K562 (cell line): ENCODE data around the gene MACROD2. TPM values are rescaled to one million over a fixed set of nuclear protein-coding genes. Genes with fewer than 3 reads are reported as not detected.

ENCODE experiments used
- ATAC-seq: fragments of 200-7000 bp; cut with Tn5 transposase; 3 replicates; pipeline ENCODE4 v1.9.1; 2020; ENCODE audit warnings: moderate library complexity
- BruUV-seq: library from RNA; stranded (reverse); fragments of 400-500 nt; replicated peaks from 2 replicates; lab custom pipeline; 2021; lab: Mats Ljungman, UMichigan
- CTCF ChIA-PET: fragments of 300-600 bp; formaldehyde crosslinking; extraction: SDS; loops from one replicate; lab custom pipeline; 2021; ENCODE audit warnings: low intra/inter-chr PET ratio; lab: Yijun Ruan, JAX
- POLR2A ChIA-PET: fragments of 300-600, 350-650 bp; sonication (Branson Sonifier 250); formaldehyde crosslinking; extraction: SDS; loops from one replicate; lab custom pipeline; 2021; ENCODE audit warnings: antibody characterized with exemption, inconsistent platforms; lab: Yijun Ruan, JAX
- DNase-seq, 4 experiments: peaks; one replicate each; pipeline versions ENCODE4 v3.0.0 to v3.0.0-alpha.2; 2011 to 2018; ENCODE audit warnings: low spot score in 3 of 4, mixed read lengths in 3 of 4; ENCODE audit errors: extremely low read depth in 1 of 4
- FAIRE-seq: peaks from 2 replicates; lab custom pipeline; 2011; peaks lifted over from hg19 to GRCh38; lab: Jason Lieb, UNC
- H2AFZ ChIP-seq: 2 replicates; pipeline ENCODE4 v1.6.0; 2011; ENCODE audit warnings: low read depth, low read length, control low read depth, inconsistent platforms
- H3K27ac ChIP-seq: fragments of 200-600 bp; 3 replicates; pipeline ENCODE4 v1.8.0; 2011; ENCODE audit warnings: low read depth, mild to moderate bottlenecking, control low read depth, inconsistent platforms, low read length, moderate library complexity, mixed read lengths; ENCODE audit errors: extremely low read depth
- H3K27me3 ChIP-seq, 2 experiments: fragments of 300-600 bp in 1 of 2; 2 replicates in 1 of 2; 3 replicates in 1 of 2; pipeline versions ENCODE4 v1.6.0 to v1.8.0; 2011; ENCODE audit warnings: inconsistent platforms in 2 of 2, low read length in 2 of 2, mild to moderate bottlenecking in 1 of 2, mixed read lengths in 1 of 2, moderate library complexity in 1 of 2; ENCODE audit not compliant: control insufficient read depth in 2 of 2, insufficient read depth in 2 of 2
- H3K36me3 ChIP-seq: fragments of 300-600 bp; 3 replicates; pipeline ENCODE4 v1.8.0; 2011; ENCODE audit warnings: mild to moderate bottlenecking, low read length, inconsistent platforms; ENCODE audit not compliant: control insufficient read depth, insufficient read depth
- H3K4me1 ChIP-seq, 2 experiments: fragments of 200-600 bp in 1 of 2; replicated peaks in 1 of 2; 2 replicates in 1 of 2; 3 replicates in 1 of 2; pipeline versions ENCODE4 v1.5.1 to v1.8.0; 2011; ENCODE audit warnings: inconsistent platforms in 2 of 2, low read length in 2 of 2, mild to moderate bottlenecking in 1 of 2, mixed read lengths in 1 of 2, moderate library complexity in 1 of 2; ENCODE audit not compliant: control insufficient read depth in 2 of 2, insufficient read depth in 2 of 2
- H3K4me2 ChIP-seq: 2 replicates; pipeline ENCODE4 v1.6.1; 2011; ENCODE audit warnings: low read length, control low read depth, inconsistent platforms, mixed read lengths; ENCODE audit not compliant: insufficient read depth
- H3K4me3 ChIP-seq: fragments of 200-600 bp; sonication (generic), shearing (Covaris generic); 2 replicates; pipeline ENCODE4 v1.5.1; 2016; ENCODE audit warnings: control low read depth, inconsistent platforms
- H3K79me2 ChIP-seq: fragments of 200-600 bp; 3 replicates; pipeline ENCODE4 v1.8.0; 2011; ENCODE audit warnings: low read length, inconsistent platforms; ENCODE audit not compliant: control insufficient read depth, insufficient read depth
- H3K9ac ChIP-seq, 2 experiments: 2 replicates each; pipeline versions ENCODE4 v1.6.0 to v1.6.1; 2011; ENCODE audit warnings: low read depth in 2 of 2, low read length in 2 of 2, control low read depth in 1 of 2, inconsistent platforms in 1 of 2, mild to moderate bottlenecking in 1 of 2, mixed read lengths in 1 of 2; ENCODE audit not compliant: insufficient read depth in 1 of 2
- H3K9me1 ChIP-seq: one replicate; pipeline ENCODE4 v1.6.0; 2011; ENCODE audit warnings: inconsistent platforms, mild to moderate bottlenecking, low read length, moderate library complexity; ENCODE audit not compliant: control insufficient read depth, insufficient read depth
- H3K9me3 ChIP-seq: replicated peaks from 2 replicates; pipeline ENCODE4 v1.5.1; 2011; ENCODE audit warnings: low read depth, low read length, inconsistent platforms; ENCODE audit not compliant: control insufficient read depth, insufficient read depth
- H4K20me1 ChIP-seq: replicated peaks from 2 replicates; pipeline ENCODE4 v1.6.1; 2011; ENCODE audit warnings: low read length, inconsistent platforms, mixed read lengths; ENCODE audit not compliant: control insufficient read depth, insufficient read depth
- ARNT ChIP-seq, 2 experiments: fragments of 450-650 bp; IDR thresholded peaks; 2 replicates each; pipeline ENCODE4 v1.6.1; 2016; ENCODE audit warnings: mild to moderate bottlenecking in 1 of 2
- CBFA2T2 ChIP-seq: fragments of 450-650 bp; conservative IDR thresholded peaks from 2 replicates; pipeline ENCODE4 v1.6.1; 2017; ENCODE audit warnings: mild to moderate bottlenecking
- NCOA6 ChIP-seq: fragments of 450-650 bp; IDR thresholded peaks from 2 replicates; pipeline ENCODE4 v1.6.1; 2017; ENCODE audit warnings: mild to moderate bottlenecking
- PCBP1 ChIP-seq: fragments of 200-400 bp; formaldehyde crosslinking; IDR thresholded peaks from 2 replicates; pipeline ENCODE4 v1.6.1; 2018; ENCODE audit warnings: mild to moderate bottlenecking, low read depth, low read length; ENCODE audit not compliant: poor library complexity, severe bottlenecking
- POLR2B ChIP-seq: fragments of 450-650 bp; IDR thresholded peaks from 2 replicates; pipeline ENCODE4 v1.6.1; 2018; ENCODE audit warnings: low read depth; ENCODE audit not compliant: partially characterized antibody
- PRDM10 ChIP-seq: fragments of 450-650 bp; IDR thresholded peaks from 2 replicates; pipeline ENCODE4 v1.6.1; 2018; ENCODE audit not compliant: partially characterized antibody
- SNRNP70 ChIP-seq: fragments of 200-400 bp; formaldehyde crosslinking; optimal IDR thresholded peaks from 2 replicates; pipeline ENCODE3; 2017; ENCODE audit warnings: low read depth, low read length
- TAF15 ChIP-seq: fragments of 200-400 bp; formaldehyde crosslinking; IDR thresholded peaks from 2 replicates; pipeline ENCODE4 v1.6.1; 2017; ENCODE audit warnings: mild to moderate bottlenecking, low read depth, low read length, moderate library complexity
- ZNF395 ChIP-seq: fragments of 200-800 bp; sonication (Bioruptor generic); IDR thresholded peaks from 2 replicates; pipeline ENCODE4 v1.6.1; 2017; ENCODE audit warnings: missing genetic modification characterization, missing compliant biosample characterization
- in situ Hi-C: fragments of 300-500 bp; cut with MboI; formaldehyde crosslinking; loops from 4 replicates; pipeline ENCODE4 v1.15.0; 2018; ENCODE audit warnings: inconsistent platforms, mixed read lengths
- intact Hi-C: fragments of 100-400 bp; cut with micrococcal nuclease; formaldehyde crosslinking; loops from 2 replicates; pipeline ENCODE4 v1.14.2; 2022
- polyA plus RNA-seq, 8 experiments: library from polyadenylated mRNA; depleted of rRNA in 4 of 8; stranded (reverse) in 5 of 8; unstranded in 3 of 8; fragments of >200 nt; fragmentation: Nextera tagmentation in 2 of 8; fragmentation: Illumina TruSeq in 1 of 8; extraction: Ambion mirVana in 2 of 8; extraction: Trizol in 1 of 8; gene quantifications; 2 replicates each; pipeline versions ENCODE4 v1.2.1 to v1.2.3, GENCODE V29; 2011 to 2014; ENCODE audit warnings: inconsistent platforms in 1 of 8, missing spikeins in 1 of 8
- total RNA-seq, 7 experiments: library from RNA; depleted of rRNA in 6 of 7; stranded (reverse); fragments of >200 nt in 6 of 7; fragmentation: Illumina TruSeq in 2 of 7; extraction: Trizol in 2 of 7; gene quantifications; 2 replicates each; pipeline versions ENCODE4 v1.2.1 to v1.2.3, GENCODE V29; 2011 to 2021; ENCODE audit warnings: low replicate concordance in 1 of 7
- TF ChIP-seq, protein P1 (sequence below): fragments of 450-650 bp; conservative IDR thresholded peaks from 2 replicates; pipeline ENCODE4 v1.6.1; 2016; ENCODE audit warnings: missing genetic modification characterization, low read depth, mild to moderate bottlenecking, missing compliant biosample characterization, moderate library complexity

The MACROD2 gene
- total and polyA plus RNA-seq, 9 of the 15 experiments (the other 6 are each of a cell fraction or from before 2014, with no cell fraction given): not detected

GRCh38 chr20:15100506-15101160 lies 1105.3 kb downstream of the MACROD2 start:
- DNase-seq (no peak), FAIRE-seq (no peak), ATAC-seq (no peak)
- ChIA-PET CTCF (no interaction called here), POLR2A (no interaction called here)
- no peaks in the 10 kb centered on the region for H3K27me3 ChIP-seq
- H3K9ac ChIP-seq: no peak overlapping the region
- in situ Hi-C loops: no loop called here
- BruUV-seq: no TSS peak
- H3K27ac ChIP-seq: no peak overlapping the region
- H4K20me1 ChIP-seq: no peaks in the 10 kb centered on the region
- no peaks in the 10 kb centered on the region for H3K36me3 ChIP-seq
- no peak for TF ChIP-seq ARNT (IDR thresholded peaks at IDR 0.05)
- TF ChIP-seq SNRNP70: no peak
- no peak for TF ChIP-seq CBFA2T2
- no peak for TF ChIP-seq PCBP1
- no peak for TF ChIP-seq TAF15
- TF ChIP-seq PRDM10: no peak
- TF ChIP-seq, protein P1, sequence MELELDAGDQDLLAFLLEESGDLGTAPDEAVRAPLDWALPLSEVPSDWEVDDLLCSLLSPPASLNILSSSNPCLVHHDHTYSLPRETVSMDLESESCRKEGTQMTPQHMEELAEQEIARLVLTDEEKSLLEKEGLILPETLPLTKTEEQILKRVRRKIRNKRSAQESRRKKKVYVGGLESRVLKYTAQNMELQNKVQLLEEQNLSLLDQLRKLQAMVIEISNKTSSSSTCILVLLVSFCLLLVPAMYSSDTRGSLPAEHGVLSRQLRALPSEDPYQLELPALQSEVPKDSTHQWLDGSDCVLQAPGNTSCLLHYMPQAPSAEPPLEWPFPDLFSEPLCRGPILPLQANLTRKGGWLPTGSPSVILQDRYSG (tag): no peak
- no peak for TF ChIP-seq NCOA6
- no peak for TF ChIP-seq ZNF395
- no peak for TF ChIP-seq POLR2B
- no peaks in the 10 kb centered on the region for H3K79me2 ChIP-seq
- H3K9me3 ChIP-seq: no peaks in the 10 kb centered on the region
- no peak overlapping the region for H3K4me3 ChIP-seq
- no peaks in the 10 kb centered on the region for H3K4me1 ChIP-seq
- no peak overlapping the region for H2AFZ ChIP-seq
- intact Hi-C loops: no loop called here
- no peaks in the 10 kb centered on the region for H3K9me1 ChIP-seq
- H3K4me2 ChIP-seq: no peak overlapping the region
